GM23338 (cell line): Measurements from ENCODE around the gene BDH1. TPM values are rescaled to one million over a fixed set of nuclear protein-coding genes. Genes with fewer than 3 reads are reported as not detected.

Experiments
- ATAC-seq: fragments of 200-7000 bp; cut with Tn5 transposase; 3 replicates; pipeline ENCODE4 v1.9.1; 2020
- DNase-seq: peaks from one replicate; pipeline ENCODE4 v3.0.0-alpha.2; 2015; ENCODE audit warnings: low spot score
- H2AFZ ChIP-seq: fragments of 200-600 bp; sonication (generic); 2 replicates; pipeline ENCODE4 v1.8.0; 2016; ENCODE audit warnings: antibody characterized with exemption, mild to moderate bottlenecking, moderate library complexity
- H3F3A ChIP-seq: fragments of 200-600 bp; sonication (generic); replicated peaks from 2 replicates; pipeline ENCODE4 v1.8.0; 2017; ENCODE audit warnings: antibody characterized with exemption, mixed run types, low read depth
- H3K27ac ChIP-seq: fragments of 200-600 bp; sonication (generic); 2 replicates; pipeline ENCODE4 v1.6.1; 2016; ENCODE audit warnings: low read depth
- H3K27me3 ChIP-seq: fragments of 200-600 bp; sonication (generic); 2 replicates; pipeline ENCODE4 v1.8.0; 2016; ENCODE audit warnings: mild to moderate bottlenecking, mixed run types, moderate library complexity; ENCODE audit not compliant: insufficient read depth
- H3K36me3 ChIP-seq: fragments of 200-600 bp; sonication (generic); 2 replicates; pipeline ENCODE4 v1.8.0; 2016; ENCODE audit warnings: mild to moderate bottlenecking; ENCODE audit not compliant: insufficient read depth
- H3K4me1 ChIP-seq: fragments of 200-600 bp; sonication (generic); 2 replicates; pipeline ENCODE4 v1.8.0; 2016; ENCODE audit warnings: mild to moderate bottlenecking, moderate library complexity; ENCODE audit not compliant: insufficient read depth
- H3K4me2 ChIP-seq: fragments of 200-600 bp; sonication (generic); 2 replicates; pipeline ENCODE4 v1.7.1; 2017; ENCODE audit warnings: mixed run types
- H3K4me3 ChIP-seq: fragments of 200-600 bp; sonication (generic); 2 replicates; pipeline ENCODE4 v1.6.1; 2016; ENCODE audit warnings: mixed run types
- H3K79me2 ChIP-seq: fragments of 200-600 bp; sonication (generic); replicated peaks from 2 replicates; pipeline ENCODE4 v1.8.0; 2017; ENCODE audit warnings: mild to moderate bottlenecking; ENCODE audit not compliant: insufficient read depth
- H3K9me2 ChIP-seq: fragments of 200-600 bp; sonication (generic); 2 replicates; pipeline ENCODE4 v1.8.0; 2017; ENCODE audit not compliant: insufficient read depth
- H4K20me1 ChIP-seq: fragments of 200-600 bp; sonication (generic); replicated peaks from 2 replicates; pipeline ENCODE4 v1.8.0; 2017; ENCODE audit warnings: mild to moderate bottlenecking; ENCODE audit not compliant: insufficient read depth
- H3K27ac Mint-ChIP-seq: 2 replicates; pipeline ENCODE4 v1.8.0; 2020; ENCODE audit warnings: inconsistent platforms, mild to moderate bottlenecking, moderate library complexity, mixed read lengths
- H3K27me3 Mint-ChIP-seq: 3 replicates; pipeline ENCODE4 v1.8.0; 2022; ENCODE audit warnings: low read depth, mild to moderate bottlenecking, moderate library complexity, mixed read lengths, inconsistent platforms; ENCODE audit not compliant: insufficient read depth, poor library complexity
- H3K36me3 Mint-ChIP-seq: 3 replicates; pipeline ENCODE4 v1.8.0; 2021; ENCODE audit warnings: low read depth, mild to moderate bottlenecking, inconsistent platforms, moderate library complexity, mixed read lengths
- H3K4me1 Mint-ChIP-seq: 3 replicates; pipeline ENCODE4 v1.8.0; 2020; ENCODE audit warnings: mild to moderate bottlenecking, inconsistent platforms, mixed read lengths
- H3K4me3 Mint-ChIP-seq: 3 replicates; pipeline ENCODE4 v1.8.0; 2021; ENCODE audit warnings: moderate library complexity, mild to moderate bottlenecking, inconsistent platforms, mixed read lengths
- H3K9me3 Mint-ChIP-seq: 3 replicates; pipeline ENCODE4 v1.8.0; 2020; ENCODE audit warnings: moderate library complexity, mild to moderate bottlenecking, inconsistent platforms, mixed read lengths
- CREB1 ChIP-seq: fragments of 250-450 bp; sonication (Bioruptor Pico); IDR thresholded peaks from 2 replicates; pipeline ENCODE4 v1.5.0; 2020; ENCODE audit warnings: low read depth, mild to moderate bottlenecking, moderate library complexity
- CTCF ChIP-seq, 2 experiments: fragments of 200-600 bp in 1 of 2; sonication (generic) in 1 of 2; conservative IDR thresholded peaks; 2 replicates each; pipeline versions ENCODE4 v1.5.1 to v1.6.1; 2016 to 2017; ENCODE audit warnings: antibody characterized with exemption in 2 of 2, low read depth in 2 of 2, mild to moderate bottlenecking in 2 of 2, moderate library complexity in 1 of 2
- ETS1 ChIP-seq: IDR thresholded peaks from 2 replicates; pipeline ENCODE4 v1.6.1; 2016; ENCODE audit warnings: antibody characterized with exemption
- EZH2 ChIP-seq: fragments of 200-600 bp; sonication (generic); IDR thresholded peaks from one replicate; pipeline ENCODE4 v1.8.0; 2017; ENCODE audit warnings: antibody characterized with exemption, mild to moderate bottlenecking, low read depth; ENCODE audit not compliant: unreplicated experiment
- EZH2phosphoT487 ChIP-seq: fragments of 200-600 bp; sonication (generic); IDR thresholded peaks from one replicate; pipeline ENCODE4 v1.8.1; 2018; ENCODE audit warnings: antibody characterized with exemption; ENCODE audit not compliant: unreplicated experiment
- JUNB ChIP-seq: IDR thresholded peaks from one replicate; pipeline ENCODE4 v1.6.1; 2016; ENCODE audit warnings: antibody characterized with exemption; ENCODE audit not compliant: unreplicated experiment
- NANOG ChIP-seq: IDR thresholded peaks from 2 replicates; pipeline ENCODE4 v1.6.1; 2016; ENCODE audit warnings: antibody characterized with exemption, borderline replicate concordance
- REST ChIP-seq: IDR thresholded peaks from one replicate; pipeline ENCODE4 v1.6.1; 2018; ENCODE audit warnings: antibody characterized with exemption; ENCODE audit not compliant: unreplicated experiment
- ZNF114 ChIP-seq: fragments of 250-450 bp; sonication (Bioruptor Pico); IDR thresholded peaks from 2 replicates; pipeline ENCODE4 v1.5.0; 2020; ENCODE audit warnings: mild to moderate bottlenecking, moderate library complexity
- ZNF331 ChIP-seq: fragments of 250-450 bp; sonication (Bioruptor Pico); IDR thresholded peaks from 2 replicates; pipeline ENCODE4 v1.5.0; 2020; ENCODE audit warnings: low read depth, mild to moderate bottlenecking, moderate library complexity
- polyA plus RNA-seq: library from polyadenylated mRNA; unstranded; fragments of >200 nt; fragmentation: Nextera tagmentation; extraction: Ambion mirVana; gene quantifications from 2 replicates; pipeline ENCODE4 v1.2.1, GENCODE V29; 2016
- total RNA-seq: library from RNA; depleted of rRNA; stranded (reverse); fragments of >200 nt; shearing (Covaris generic); gene quantifications from 2 replicates; pipeline ENCODE4 v1.2.3, GENCODE V29; 2014

The BDH1 gene
- total and polyA plus RNA-seq, 2 experiments from 2014 or later: 18.1 to 19.3 TPM

- Mint-ChIP-seq H3K27me3 (peaks cover 17% of the 10 kb centered on the region), H3K9me3 (no peaks in the 10 kb centered on the region), H3K27ac (peak overlapping the region; percentile 13; the same call in 1 of the 2 replicates), H3K4me1 (peaks cover 19% of the 10 kb centered on the region), H3K4me3 (no peak overlapping the region), H3K36me3 (no peaks in the 10 kb centered on the region; the same call in 1 of the 3 replicates)
- no peaks in the 10 kb centered on the region for H3F3A ChIP-seq
- H3K27ac ChIP-seq: no peak overlapping the region
- H3K4me1 ChIP-seq: peaks cover 4% of the 10 kb centered on the region
- peak overlapping the region; percentile 90; the same call in 1 of the 2 replicates for H2AFZ ChIP-seq
- no peaks in the 10 kb centered on the region for H3K27me3 ChIP-seq
- no peak overlapping the region for H3K4me2 ChIP-seq
- DNase-seq (no peak), ATAC-seq (no peak)
- H3K9me2 ChIP-seq: no peaks in the 10 kb centered on the region
- no peak for TF ChIP-seq REST
- no peak for TF ChIP-seq CTCF (conservative IDR thresholded peaks at IDR 0.05; ENCODE audit: low read depth in 2 of 2)
- TF ChIP-seq ETS1: no peak
- TF ChIP-seq ZNF114 (CRISPR knock-in tag): no peak
- no peak for TF ChIP-seq EZH2
- TF ChIP-seq CREB1 (CRISPR knock-in tag): no peak
- no peak for TF ChIP-seq JUNB
- TF ChIP-seq ZNF331 (CRISPR knock-in tag): no peak
- no peak for TF ChIP-seq NANOG
- no peak for TF ChIP-seq EZH2phosphoT487
- no peaks in the 10 kb centered on the region for H4K20me1 ChIP-seq
- H3K4me3 ChIP-seq: no peak overlapping the region
- H3K79me2 ChIP-seq: no peaks in the 10 kb centered on the region
- no peaks in the 10 kb centered on the region for H3K36me3 ChIP-seq
These were observed 39.9 kb upstream of the BDH1 start for GRCh38 chr3:197595470-197596185.
